ENCODE measurements around the gene RCAN2. TPM values are rescaled to one million over a fixed set of nuclear protein-coding genes. Genes with fewer than 3 reads are reported as not detected.

RCAN2 gene
- total and polyA plus RNA-seq, 11 donors, result 86.4 to 331 (median 311) TPM

GRCh38 chr6:46456297-46456696 lies 35.0 kb downstream of the RCAN2 start:
- TF ChIP-seq CTCF (IDR thresholded peaks at IDR 0.05) (no peak), POLR2A (IDR thresholded peaks at IDR 0.05) (no peak)
- 39 to 63% (median 53%) methylated on average over 2 of the region's 2 CpGs for WGBS, 4 donors
- ATAC-seq, result no peak
- H3K27me3 ChIP-seq, result no peaks in the 10 kb centered on the region
- H3K4me1 ChIP-seq, result peaks cover 0 to 63% (median 27%) of the 10 kb centered on the region in 12 donors
- intact Hi-C loops (cut with DNase I), result no loop called here
- peaks cover 0 to 11% (median 2%) of the 10 kb centered on the region in 9 donors for H3K36me3 ChIP-seq
- DNase-seq, result no peak
- no peaks in the 10 kb centered on the region for H3K9me3 ChIP-seq
- H3K4me3 ChIP-seq, result no peak overlapping the region
- peak overlapping the region in 3 of 12 donors; percentile 1 to 41 (median 13) for H3K27ac ChIP-seq

GRCh38 chr6:46454691-46455090 lies 36.6 kb downstream of the RCAN2 start:
- peak overlapping the region in 10 of 12 donors; percentile 14 to 67 (median 27) for H3K27ac ChIP-seq
- peaks cover 0 to 18% (median 2%) of the 10 kb centered on the region in 9 donors for H3K36me3 ChIP-seq
- no peak overlapping the region for H3K4me3 ChIP-seq
- ATAC-seq (peak in 2 of 4 donors; percentile 41 to 57), DNase-seq (no peak)
- 55 to 72% (median 63%) methylated on average over 1 of the region's 1 CpG for WGBS, 4 donors
- no peak for TF ChIP-seq POLR2A (IDR thresholded peaks at IDR 0.05)
- TF ChIP-seq CTCF (IDR thresholded peaks at IDR 0.05), result no peak
- no peaks in the 10 kb centered on the region for H3K27me3 ChIP-seq
- H3K4me1 ChIP-seq, result peaks cover 0 to 68% (median 27%) of the 10 kb centered on the region in 12 donors
- intact Hi-C loops (cut with DNase I), result no loop called here
- H3K9me3 ChIP-seq, result peaks cover 0 to 10% (median 0%) of the 10 kb centered on the region in 12 donors

GRCh38 chr6:46453741-46454316 lies 37.4 kb downstream of the RCAN2 start:
- intact Hi-C loops (cut with DNase I), result no loop called here
- WGBS, 4 donors, result 32 to 38% (median 35%) methylated on average over 3 of the region's 3 CpGs
- H3K27ac ChIP-seq, result peak overlapping the region in 7 of 12 donors; percentile 19 to 67 (median 31)

More at GRCh38 chr6:46453741-46454316, 37.4 kb downstream of the RCAN2 start:
- Histone ChIP-seq H3K36me3 (peaks cover 0 to 19% (median 2%) of the 10 kb centered on the region in 9 donors), H3K4me1 (peaks cover 0 to 68% (median 27%) of the 10 kb centered on the region in 12 donors), H3K27me3 (no peaks in the 10 kb centered on the region), H3K9me3 (peaks cover 0 to 19% (median 0%) of the 10 kb centered on the region in 12 donors), H3K4me3 (no peak overlapping the region)
- TF ChIP-seq CTCF (IDR thresholded peaks at IDR 0.05) (no peak), POLR2A (IDR thresholded peaks at IDR 0.05) (no peak)
- peak in 3 of 4 donors; percentile 14 to 35 (median 29) for ATAC-seq
- no peak for DNase-seq

Data from heart left ventricle (tissue), 16 donors.